Measurements from ENCODE around the gene POLRMT.
A peak's percentile ranks its signal among the peaks of the same experiment; 100 is the strongest.

The POLRMT gene

GRCh38 chr19:581399-582111, 51.8 kb downstream of the POLRMT start:
- no peak overlapping the region for H3K4me3 ChIP-seq (ENCODE audit: low read depth, low read length)
- H3K4me1 ChIP-seq (ENCODE audit: control insufficient read depth, insufficient read depth, low read length): no peaks in the 10 kb centered on the region
- ChIA-PET POLR2A (interaction anchor here (0.6 kb wide), 1 partner anchor 10 kb away, joined by 3 read pairs; no protein-coding TSS in a partner anchor), CTCF (interaction anchor here (0.6 to 0.7 kb wide), 2 partner anchors 51 to 252 kb away, joined by 3 to 4 read pairs; no protein-coding TSS in a partner anchor)
- TF ChIP-seq PATZ1 (tag by site-specific recombination; IDR thresholded peaks at IDR 0.05) (no peak), KLF1 (tag by site-specific recombination; IDR thresholded peaks at IDR 0.05) (peak; percentile 74), ZFHX2 (tag by site-specific recombination; conservative IDR thresholded peaks at IDR 0.05) (peak; percentile 33; the same call in 1 of the 2 replicates), ZNF600 (tag by site-specific recombination; IDR thresholded peaks at IDR 0.05) (0 out of 2 replicates have a peak, but pooled peaks have one; percentile 29), ZIC2 (tag by site-specific recombination; IDR thresholded peaks at IDR 0.05) (peak; percentile 56), HIC1 (tag by site-specific recombination; IDR thresholded peaks at IDR 0.05) (peak; percentile 82)
- no peaks in the 10 kb centered on the region for H3K9me3 ChIP-seq (ENCODE audit: control insufficient read depth, insufficient read depth, low read depth, low read length)
- H3K27ac ChIP-seq (ENCODE audit: extremely low read depth, low read depth, low read length): no peak overlapping the region
- H3K36me3 ChIP-seq (ENCODE audit: control insufficient read depth in 2 of 2, insufficient read depth in 1 of 2, low read length in 2 of 2): peaks cover 0 to 57% of the 10 kb centered on the region in 2 experiments; a peak in 2 of 3 replicates

GRCh38 chr19:580274-580835, 53.0 kb downstream of the POLRMT start:
- no peak overlapping the region for H3K4me3 ChIP-seq (ENCODE audit: low read depth, low read length)
- H3K27ac ChIP-seq (ENCODE audit: extremely low read depth, low read depth, low read length): no peak overlapping the region
- CTCF ChIA-PET: no interaction called here
- H3K4me1 ChIP-seq (ENCODE audit: control insufficient read depth, insufficient read depth, low read length): peaks cover 4% of the 10 kb centered on the region; the same call in 1 of the 2 replicates
- POLR2A ChIA-PET: no interaction called here
- H3K36me3 ChIP-seq (ENCODE audit: control insufficient read depth in 2 of 2, insufficient read depth in 1 of 2, low read length in 2 of 2): peaks cover 0 to 63% of the 10 kb centered on the region in 2 experiments; a peak in 2 of 3 replicates
- TF ChIP-seq ZNF157 (tag by site-specific recombination; IDR thresholded peaks at IDR 0.05) (no peak), IKZF3 (tag by site-specific recombination; IDR thresholded peaks at IDR 0.05) (0 out of 2 replicates have a peak, but pooled peaks have one; percentile 32), ZNF132 (tag by site-specific recombination; IDR thresholded peaks at IDR 0.05; ENCODE audit: borderline replicate concordance) (no peak), ZXDB (tag by site-specific recombination; IDR thresholded peaks at IDR 0.05) (no peak), ZFP3 (tag by site-specific recombination; IDR thresholded peaks at IDR 0.05; ENCODE audit: low read depth) (no peak), ZNF660 (tag by site-specific recombination; IDR thresholded peaks at IDR 0.05) (no peak), ZFP37 (tag by site-specific recombination; IDR thresholded peaks at IDR 0.05) (no peak), ZNF202 (tag by site-specific recombination; IDR thresholded peaks at IDR 0.05; ENCODE audit: borderline replicate concordance) (no peak), ZNF214 (tag by site-specific recombination; IDR thresholded peaks at IDR 0.05; ENCODE audit: borderline replicate concordance) (no peak), ZNF704 (tag by site-specific recombination; IDR thresholded peaks at IDR 0.05) (no peak), ZNF175 (tag by site-specific recombination; IDR thresholded peaks at IDR 0.05) (no peak), SP3 (tag by site-specific recombination; IDR thresholded peaks at IDR 0.05) (no peak), ZNF791 (tag by site-specific recombination; IDR thresholded peaks at IDR 0.05) (no peak), ZIC2 (tag by site-specific recombination; IDR thresholded peaks at IDR 0.05) (peak; percentile 40), ZNF677 (tag by site-specific recombination; IDR thresholded peaks at IDR 0.05) (no peak), ZNF521 (tag by site-specific recombination; IDR thresholded peaks at IDR 0.05) (no peak), GLIS1 (tag by site-specific recombination; IDR thresholded peaks at IDR 0.05) (peak; percentile 47), ZNF140 (tag by site-specific recombination; IDR thresholded peaks at IDR 0.05) (no peak), ZNF341 (tag by site-specific recombination; IDR thresholded peaks at IDR 0.05; ENCODE audit: low read depth) (0 out of 2 replicates have a peak, but pooled peaks have one; percentile 26), HOXD13 (CRISPR knock-in tag; IDR thresholded peaks at IDR 0.05; ENCODE audit: borderline replicate concordance) (no peak), ZNF398 (tag by site-specific recombination; IDR thresholded peaks at IDR 0.05) (no peak), SCRT2 (tag by site-specific recombination; IDR thresholded peaks at IDR 0.05) (no peak), YY1 (tag by site-specific recombination; IDR thresholded peaks at IDR 0.05) (no peak)
- H3K9me3 ChIP-seq (ENCODE audit: control insufficient read depth, insufficient read depth, low read depth, low read length): no peaks in the 10 kb centered on the region
